GM12891 (cell line): ENCODE measurements around the gene TSHZ3.

Source experiments
- POLR2A ChIP-seq: IDR thresholded peaks from 2 replicates; pipeline ENCODE4 v1.6.1; 2011; ENCODE audit warnings: low read depth, low read length, control low read depth
- POU2F2 ChIP-seq: IDR thresholded peaks from 2 replicates; pipeline ENCODE4 v1.6.1; 2011; ENCODE audit warnings: low read depth, mild to moderate bottlenecking, control low read depth, low read length, moderate library complexity
- TAF1 ChIP-seq: IDR thresholded peaks from 2 replicates; pipeline ENCODE4 v1.6.1; 2011; ENCODE audit warnings: low read depth, low read length, control low read depth

DNA sequence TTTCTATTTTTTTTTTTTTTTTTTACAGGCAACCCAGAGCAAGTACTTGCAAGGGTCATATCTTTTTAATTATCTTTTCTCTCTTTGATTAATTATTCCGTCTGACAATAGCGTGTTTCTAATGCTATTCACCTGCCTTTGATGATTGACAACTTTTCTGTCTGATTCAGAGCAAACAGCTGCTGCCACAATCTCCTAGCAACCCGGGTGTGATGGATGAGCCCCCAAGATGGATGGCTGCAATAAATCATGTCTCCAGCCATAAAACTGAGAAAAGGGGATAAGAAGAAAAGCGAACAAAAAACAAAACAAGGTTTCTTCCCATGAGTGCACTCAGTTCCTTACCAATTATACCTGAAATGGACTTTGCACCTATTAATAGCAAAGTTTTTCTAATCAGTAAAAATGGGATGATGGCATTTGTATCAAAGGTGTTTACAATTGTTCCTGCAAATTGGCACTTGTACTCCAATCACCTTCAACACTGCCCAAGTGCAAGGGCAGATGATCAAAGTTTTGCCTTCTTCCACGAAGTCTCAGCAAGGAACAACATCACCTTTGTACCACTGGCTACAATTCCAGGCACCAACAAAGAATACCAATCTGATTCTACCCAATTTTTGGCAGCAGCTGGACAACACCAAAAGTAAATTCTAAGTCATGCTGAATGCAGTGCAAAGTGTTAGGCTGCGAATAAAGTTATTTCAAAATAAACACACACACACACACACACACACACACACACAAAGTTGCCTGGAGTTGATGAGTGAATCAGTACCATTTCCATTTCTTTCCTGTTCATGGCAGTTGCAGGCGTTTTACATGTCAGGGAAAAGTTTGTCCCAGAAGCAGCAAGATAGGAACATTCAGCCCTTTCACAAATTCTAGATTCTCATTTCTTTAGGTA lies 12.0 kb downstream of the TSHZ3 start:
- TF ChIP-seq POLR2A (no peak), POU2F2 (no peak), TAF1 (no peak)
